Activated CD4-positive, alpha-beta T cell treated with anti-CD3 and anti-CD28 coated beads, Interleukin-2, Interleukin-4, amounts not matched to agents 100 ng/mL and 50 ng/mL, durations not matched to agents 16 hours and 8 hours (primary cell): ENCODE measurements around the gene CD8A.

ENCODE experiments used
- DNase-seq: peaks from one replicate; pipeline ENCODE4 v3.0.0-alpha.2; 2020; ENCODE audit warnings: low spot score

CD8A gene

GRCh38 chr2:86808315-86809161, 17.8 kb upstream of the CD8A start:
- peak; percentile 94 for DNase-seq

GRCh38 chr2:86807468-86808275, 17.0 kb upstream of the CD8A start:
- DNase-seq = peak; percentile 35

GRCh38 chr2:86807133-86807467, 16.4 kb upstream of the CD8A start:
- no peak for DNase-seq

GRCh38 chr2:86806059-86806857, 15.5 kb upstream of the CD8A start:
- no peak for DNase-seq

GRCh38 chr2:86800856-86801567, 10.3 kb upstream of the CD8A start:
- no peak for DNase-seq

- no peak for DNase-seq
These were observed 4.1 kb upstream of the CD8A start for GRCh38 chr2:86794861-86795260.

- no peak for DNase-seq
These were observed 3.0 kb upstream of the CD8A start for GRCh38 chr2:86793752-86794151.

- DNase-seq = no peak
These were observed 860 bp upstream of the CD8A start for GRCh38 chr2:86791573-86791972.

GRCh38 chr2:86790134-86790675, 508 bp downstream of the CD8A start:
- DNase-seq = no peak

- no peak for DNase-seq
These were observed 1.0 kb downstream of the CD8A start for GRCh38 chr2:86789687-86790133.

GRCh38 chr2:86788881-86789686, 1.6 kb downstream of the CD8A start:
- DNase-seq = no peak

- DNase-seq = no peak
These were observed 2.5 kb downstream of the CD8A start for GRCh38 chr2:86788165-86788564.

GRCh38 chr2:86787736-86788135, 3.0 kb downstream of the CD8A start:
- no peak for DNase-seq

- no peak for DNase-seq
These were observed 4.6 kb downstream of the CD8A start for GRCh38 chr2:86786001-86786536.

- no peak for DNase-seq
These were observed 5.3 kb downstream of the CD8A start for GRCh38 chr2:86785456-86785855.

GRCh38 chr2:86783615-86784339, 6.9 kb downstream of the CD8A start:
- DNase-seq = no peak

- no peak for DNase-seq
These were observed 8.0 kb downstream of the CD8A start for GRCh38 chr2:86782748-86783147.

GRCh38 chr2:86781363-86781762, 9.3 kb downstream of the CD8A start:
- DNase-seq = no peak

GRCh38 chr2:86779971-86780370, 10.7 kb downstream of the CD8A start:
- DNase-seq = no peak

- DNase-seq = no peak
These were observed 11.8 kb downstream of the CD8A start for GRCh38 chr2:86778957-86779356.
